Smooth muscle cell (in vitro differentiated cells): ENCODE results near the gene ZBTB12. TPM values are rescaled to one million over a fixed set of nuclear protein-coding genes. Genes with fewer than 3 reads are reported as not detected.
"Not testable (repeated sequence)": the region's sequence is repeated elsewhere in the genome, so short reads cannot be mapped to it uniquely, and the experiment has no call there.

Source experiments
- DNase-seq: peaks from one replicate; lab custom pipeline; 2025; ENCODE audit not compliant: unreplicated experiment; lab: John Stamatoyannopoulos, UW
- H2AFZ ChIP-seq: fragments of 200-600 bp; sonication (generic); 2 replicates; pipeline ENCODE4 v1.6.0; 2016; ENCODE audit warnings: antibody characterized with exemption, low read depth, mild to moderate bottlenecking
- H3F3A ChIP-seq: fragments of 200-600 bp; sonication (generic); 2 replicates; pipeline ENCODE4 v1.6.0; 2017; ENCODE audit warnings: antibody characterized with exemption, low read depth
- H3K27ac ChIP-seq: fragments of 200-600 bp; sonication (generic); 2 replicates; pipeline ENCODE4 v1.5.1; 2016; ENCODE audit warnings: low read depth, mild to moderate bottlenecking
- H3K27me3 ChIP-seq: fragments of 200-600 bp; sonication (generic); 2 replicates; pipeline ENCODE4 v1.6.1; 2016; ENCODE audit warnings: low read depth, mild to moderate bottlenecking
- H3K36me3 ChIP-seq: fragments of 200-600 bp; sonication (generic); 2 replicates; pipeline ENCODE4 v1.5.1; 2016; ENCODE audit warnings: low read depth
- H3K4me1 ChIP-seq: fragments of 200-600 bp; sonication (generic); 2 replicates; pipeline ENCODE4 v1.5.1; 2016; ENCODE audit warnings: low read depth
- H3K4me2 ChIP-seq: fragments of 200-600 bp; sonication (generic); 2 replicates; pipeline ENCODE4 v1.6.0; 2016; ENCODE audit warnings: mild to moderate bottlenecking
- H3K4me3 ChIP-seq: fragments of 200-600 bp; sonication (generic); 2 replicates; pipeline ENCODE4 v1.5.1; 2016; ENCODE audit warnings: mild to moderate bottlenecking
- H3K79me2 ChIP-seq: fragments of 200-600 bp; sonication (generic); 2 replicates; pipeline ENCODE4 v1.6.0; 2016; ENCODE audit warnings: low read depth, mild to moderate bottlenecking
- H3K9ac ChIP-seq: fragments of 200-600 bp; sonication (generic); 2 replicates; pipeline ENCODE4 v1.6.0; 2016; ENCODE audit warnings: low read depth
- H3K9me3 ChIP-seq: fragments of 200-600 bp; sonication (generic); replicated peaks from 2 replicates; pipeline ENCODE4 v1.5.1; 2016; ENCODE audit warnings: low read depth
- H4K20me1 ChIP-seq: fragments of 200-600 bp; sonication (generic); 2 replicates; pipeline ENCODE4 v1.6.0; 2016; ENCODE audit warnings: low read depth
- CTCF ChIP-seq: fragments of 200-600 bp; sonication (generic); IDR thresholded peaks from 2 replicates; pipeline ENCODE4 v1.5.1; 2017; ENCODE audit warnings: borderline replicate concordance, mild to moderate bottlenecking, antibody characterized with exemption; ENCODE audit not compliant: insufficient read depth, poor library complexity, severe bottlenecking
- WGBS: methylation state at CpG from one replicate; pipeline ENCODE4 v1.1.7; 2016; ENCODE audit warnings: low lambda C conversion rate; 5-methylcytosine and 5-hydroxymethylcytosine counted together
- polyA plus RNA-seq: library from polyadenylated mRNA; unstranded; fragments of >200 nt; fragmentation: Nextera tagmentation; extraction: Ambion mirVana; gene quantifications from 2 replicates; pipeline ENCODE4 v1.2.1, GENCODE V29; 2016
- total RNA-seq: library from RNA; depleted of rRNA; stranded (reverse); fragments of >200 nt; gene quantifications from 2 replicates; pipeline ENCODE4 v1.2.3, GENCODE V29; 2014

ZBTB12 gene
- total and polyA plus RNA-seq, 2 experiments from 2014 or later = 0.04 TPM; not detected in 1

DNA sequence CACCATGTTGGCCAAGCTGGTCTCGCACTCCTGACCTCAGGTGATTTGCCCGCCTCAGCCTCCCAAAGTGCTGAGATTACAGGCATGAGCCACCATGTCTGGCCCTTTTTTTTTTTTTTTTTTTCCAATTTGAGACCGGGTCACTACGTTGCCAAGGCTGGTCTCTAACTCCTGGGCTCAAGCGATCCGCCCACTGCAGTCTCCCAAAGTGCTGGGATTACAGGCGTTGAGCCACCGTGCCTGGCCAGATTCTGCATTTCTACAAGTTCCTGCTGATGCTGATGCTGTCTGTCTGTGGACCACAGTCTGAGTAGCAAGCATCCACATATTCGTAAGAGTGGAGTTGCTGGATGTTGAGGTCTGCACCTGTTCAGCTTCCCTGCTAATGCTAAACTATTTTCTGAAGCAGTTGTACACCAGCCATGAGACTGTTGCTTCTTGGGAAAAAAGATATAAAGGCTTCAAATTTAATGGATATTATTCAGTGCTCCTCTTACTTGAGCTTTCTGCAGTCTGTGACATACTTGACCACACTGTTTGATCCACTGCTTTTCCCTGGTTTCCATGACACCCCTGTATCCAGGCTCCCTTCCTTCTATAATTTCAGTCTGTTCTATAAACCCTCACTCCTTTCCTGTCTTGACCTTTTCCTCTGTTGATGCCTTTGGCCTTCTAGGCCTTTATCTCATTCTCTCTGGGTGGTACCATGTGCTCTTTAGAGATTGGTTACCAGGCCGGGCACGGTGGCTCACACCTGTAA lies 10.1 kb upstream of the ZBTB12 start:
- no peak overlapping the region for H3K4me3 ChIP-seq

GRCh38 chr6:31909298-31909697 lies 7.4 kb upstream of the ZBTB12 start:
- H3K9ac ChIP-seq, H3K27ac ChIP-seq, DNase-seq, H3K9me3 ChIP-seq, H4K20me1 ChIP-seq, H3K4me1 ChIP-seq, H3F3A ChIP-seq, H3K4me2 ChIP-seq, H3K79me2 ChIP-seq, H3K27me3 ChIP-seq, H3K4me3 ChIP-seq, H2AFZ ChIP-seq, H3K36me3 ChIP-seq: not testable (repeated sequence)
- WGBS = 74% methylated on average over 7 of the region's 7 CpGs

More for the DNA sequence above, 10.1 kb upstream of the ZBTB12 start:
- Histone ChIP-seq H3F3A (peaks cover 7% of the 10 kb centered on the region), H3K27me3 (no peaks in the 10 kb centered on the region), H2AFZ (no peak overlapping the region), H3K36me3 (no peaks in the 10 kb centered on the region), H3K9ac (no peak overlapping the region), H3K4me1 (peaks cover 2% of the 10 kb centered on the region), H3K27ac (peak overlapping the region; percentile 89), H3K79me2 (no peaks in the 10 kb centered on the region), H4K20me1 (no peaks in the 10 kb centered on the region), H3K4me2 (peak overlapping the region; percentile 67), H3K9me3 (no peaks in the 10 kb centered on the region)
- TF ChIP-seq CTCF = no peak
- DNase-seq = no peak
- WGBS = 63% methylated on average over 11 of the region's 11 CpGs

- Histone ChIP-seq H3K36me3 (no peaks in the 10 kb centered on the region), H3K9ac (no peak overlapping the region), H2AFZ (no peak overlapping the region), H3K27ac (no peak overlapping the region), H3K4me2 (no peak overlapping the region), H3F3A (peaks cover 9% of the 10 kb centered on the region), H3K27me3 (no peaks in the 10 kb centered on the region), H4K20me1 (no peaks in the 10 kb centered on the region), H3K9me3 (no peaks in the 10 kb centered on the region), H3K4me1 (peaks cover 9% of the 10 kb centered on the region), H3K79me2 (no peaks in the 10 kb centered on the region), H3K4me3 (no peak overlapping the region)
- DNase-seq = no peak
- no peak for TF ChIP-seq CTCF
- WGBS = 55% methylated on average over 4 of the region's 4 CpGs
Measured at GRCh38 chr6:31908791-31909190, 6.9 kb upstream of the ZBTB12 start.

DNA sequence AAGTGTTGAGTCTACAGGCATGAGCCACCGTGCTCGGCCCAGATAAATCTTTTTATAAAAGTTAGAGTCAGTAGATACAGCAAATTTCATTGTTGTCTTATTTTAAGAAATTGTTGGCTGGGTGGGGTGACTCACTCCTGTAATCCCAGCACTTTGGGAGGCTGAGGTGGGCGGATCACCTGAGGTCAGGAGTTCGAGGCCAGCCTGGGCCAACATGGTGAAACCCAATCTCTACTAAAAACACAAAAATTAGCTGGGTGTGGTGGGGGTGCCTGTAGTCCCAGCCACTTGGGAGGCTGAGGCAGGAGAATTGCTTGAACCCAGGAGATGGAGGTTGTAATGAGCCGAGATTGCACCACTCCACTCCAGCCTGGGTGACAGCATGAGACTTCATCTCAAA lies 6.4 kb upstream of the ZBTB12 start:
- H3K4me2 ChIP-seq, H3K36me3 ChIP-seq, H3K9ac ChIP-seq, DNase-seq, H3F3A ChIP-seq, H3K4me1 ChIP-seq, H2AFZ ChIP-seq, H3K9me3 ChIP-seq, H3K4me3 ChIP-seq, H3K79me2 ChIP-seq, H3K27me3 ChIP-seq, H3K27ac ChIP-seq, H4K20me1 ChIP-seq: not testable (repeated sequence)
- 95% methylated on average over 5 of the region's 5 CpGs for WGBS
